ENCODE results near the gene LIMS2.

LIMS2 gene

GRCh38 chr2:127597046-127597983, 78.0 kb downstream of the LIMS2 start:
- DNase-seq: no peak

GRCh38 chr2:127596311-127597045, 78.9 kb downstream of the LIMS2 start:
- DNase-seq: no peak

GRCh38 chr2:127594116-127594591, 81.2 kb downstream of the LIMS2 start:
- DNase-seq: no peak

DNA sequence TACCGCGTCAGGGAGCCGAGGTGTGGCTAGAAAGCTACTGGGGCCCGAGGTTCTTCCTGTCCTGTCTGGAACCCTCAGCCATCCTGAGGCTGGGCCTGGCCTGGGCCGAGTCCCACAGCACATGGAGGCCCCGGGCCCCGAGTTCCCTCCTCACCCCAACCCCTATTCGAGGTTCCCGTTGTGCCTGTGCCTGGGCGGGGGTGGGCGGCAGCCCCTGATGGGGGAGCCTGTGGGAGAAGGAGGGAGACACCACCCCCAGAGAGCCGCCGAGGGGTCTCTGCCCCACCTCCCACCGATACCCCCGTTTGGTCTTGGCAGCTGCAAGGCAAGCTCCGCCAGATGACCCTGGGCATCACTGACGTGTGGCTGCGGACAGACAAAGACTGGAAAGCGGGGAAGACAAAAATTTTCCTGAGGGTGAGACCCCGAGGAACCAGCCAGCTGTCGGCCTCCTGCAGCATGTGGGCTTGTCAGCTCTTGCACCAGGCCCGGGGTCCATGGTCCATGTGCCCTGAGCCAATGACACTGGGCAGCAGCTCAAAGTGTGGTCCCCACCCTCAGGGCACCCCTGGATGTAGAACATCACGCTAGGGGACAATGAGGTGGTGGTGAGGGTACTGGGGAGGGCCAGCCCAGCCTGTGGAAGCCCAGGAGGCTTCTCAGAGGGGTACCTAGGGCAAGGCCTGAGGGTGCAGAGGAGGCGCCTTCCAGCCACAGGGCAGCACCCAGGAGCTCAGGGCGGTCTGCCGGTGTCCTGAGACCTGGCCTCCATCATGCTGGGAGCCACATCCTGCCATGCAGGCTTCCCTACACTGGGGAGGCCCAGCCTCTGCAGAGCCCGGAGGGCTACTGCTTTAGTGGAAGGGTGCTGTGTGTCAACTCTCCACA, 81.9 kb downstream of the LIMS2 start:
- DNase-seq: no peak

DNA sequence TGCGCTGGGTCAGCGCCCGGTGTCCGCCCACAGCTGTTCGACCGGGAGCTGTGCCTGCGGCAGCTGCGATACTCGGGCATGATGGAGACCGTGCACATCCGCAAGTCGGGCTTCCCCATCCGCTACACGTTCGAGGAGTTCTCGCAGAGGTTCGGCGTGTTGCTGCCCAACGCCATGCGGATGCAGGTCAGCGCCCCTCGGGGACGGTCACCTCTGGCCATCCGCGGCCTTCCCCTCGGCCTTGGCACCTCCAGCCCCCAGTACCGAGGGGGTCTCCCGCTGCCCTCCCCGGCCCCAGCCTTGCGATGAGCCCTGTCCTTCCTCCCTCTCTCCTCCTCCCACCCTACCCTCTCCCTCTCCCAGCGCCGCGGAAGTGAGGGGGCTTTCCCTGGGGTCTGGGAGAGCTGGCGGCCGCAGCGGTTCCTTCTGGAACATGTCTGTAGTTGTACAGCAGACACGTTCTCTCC, 82.5 kb downstream of the LIMS2 start:
- DNase-seq: no peak

- DNase-seq: no peak
These were observed 84.0 kb downstream of the LIMS2 start for GRCh38 chr2:127591221-127591923.

DNA sequence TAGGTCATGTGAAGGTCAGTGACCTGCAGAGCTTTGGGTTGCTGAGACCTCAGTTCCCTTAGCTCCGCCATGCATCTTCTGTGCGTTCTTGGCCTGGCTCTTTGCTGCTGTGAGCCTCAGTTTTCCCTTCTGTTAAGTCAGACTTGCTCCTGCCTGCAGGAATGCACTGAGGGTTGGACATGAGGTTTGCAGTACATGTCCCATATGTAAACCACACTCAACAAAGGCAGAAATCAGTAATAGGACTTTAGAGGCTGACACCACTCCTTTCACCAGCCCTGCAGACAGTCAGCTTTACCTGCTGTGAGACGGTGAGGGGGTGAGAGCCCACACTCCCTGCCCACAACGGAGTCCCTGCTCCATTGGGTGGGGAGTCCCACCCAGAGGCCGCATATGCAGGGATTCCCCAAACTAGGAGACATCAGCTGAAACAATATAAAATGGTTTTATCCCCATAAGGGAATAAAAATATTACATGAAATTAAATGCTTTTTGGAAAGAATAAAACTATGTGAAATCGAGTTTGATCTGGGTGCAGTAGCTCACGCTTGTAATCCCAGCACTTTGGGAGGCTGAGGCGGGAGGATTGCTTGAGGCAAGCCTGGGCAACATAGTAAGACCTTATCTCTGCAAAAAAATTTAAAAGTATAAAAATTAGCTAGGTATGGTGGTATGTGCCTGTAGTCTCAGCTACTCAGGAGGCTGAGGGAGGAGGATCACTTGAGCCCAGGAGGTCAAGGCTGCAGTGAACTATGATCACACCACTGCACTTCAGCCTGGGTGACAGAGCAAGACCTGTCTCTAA, 84.7 kb downstream of the LIMS2 start:
- DNase-seq: no peak

- DNase-seq: no peak
These were observed 85.5 kb downstream of the LIMS2 start for GRCh38 chr2:127589841-127590240.

DNA sequence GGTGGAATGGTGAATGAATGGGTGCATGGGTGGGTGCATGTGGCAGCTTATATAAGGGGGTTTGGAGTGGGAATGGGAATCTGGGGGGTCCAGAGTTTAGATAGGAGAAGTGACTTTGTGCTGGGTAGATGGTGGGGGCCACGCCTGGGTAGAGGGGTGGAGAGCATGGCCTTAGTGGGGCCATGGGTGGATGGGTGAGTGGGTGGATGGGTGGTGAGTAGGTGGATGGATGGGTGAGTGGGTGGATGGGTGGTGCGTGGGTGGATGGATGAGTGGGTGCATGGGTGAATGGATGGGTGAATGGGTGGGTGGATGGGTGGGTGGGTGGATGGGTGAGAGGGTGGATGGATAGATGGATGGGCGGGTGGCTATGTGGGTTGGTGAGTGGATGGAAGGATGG, 86.0 kb downstream of the LIMS2 start:
- no peak for DNase-seq

Measured in NCI-H2029 (cell line).